HL-60 (cell line): ENCODE results near the gene NTN4.
A peak's percentile ranks its signal among the peaks of the same experiment; 100 is the strongest.

Source experiments
- DNase-seq, 2 experiments: peaks; one replicate each; pipeline ENCODE4 v3.0.0-alpha.2; 2010 to 2020; ENCODE audit warnings: low read depth in 1 of 2, low spot score in 1 of 2
- H3K27ac ChIP-seq: fragments of 250-450 bp; sonication (Bioruptor Pico); replicated peaks from 2 replicates; pipeline ENCODE4 v1.5.1; 2020; ENCODE audit warnings: mild to moderate bottlenecking, moderate library complexity
- H3K27me3 ChIP-seq: fragments of 250-450 bp; sonication (Bioruptor Pico); 2 replicates; pipeline ENCODE4 v1.5.1; 2021; ENCODE audit warnings: mild to moderate bottlenecking, moderate library complexity; ENCODE audit not compliant: insufficient read depth, poor library complexity, severe bottlenecking
- H3K4me3 ChIP-seq: replicated peaks from 2 replicates; pipeline ENCODE4 v1.5.1; 2011; ENCODE audit warnings: mild to moderate bottlenecking, control low read depth, low read length; ENCODE audit not compliant: insufficient read depth
- GABPA ChIP-seq: IDR thresholded peaks from 2 replicates; pipeline ENCODE4 v1.6.1; 2012; ENCODE audit warnings: low read depth
- POLR2AphosphoS5 ChIP-seq: IDR thresholded peaks from 2 replicates; pipeline ENCODE4 v1.6.1; 2012; ENCODE audit warnings: low read depth
- SPI1 ChIP-seq: IDR thresholded peaks from 2 replicates; pipeline ENCODE4 v1.6.1; 2012; ENCODE audit warnings: low read depth, mild to moderate bottlenecking, borderline replicate concordance
- TF ChIP-seq, protein P1 (sequence below): IDR thresholded peaks from one replicate; pipeline ENCODE4 v1.5.1; 2011; ENCODE audit warnings: low read length, control low read depth, inconsistent platforms; ENCODE audit not compliant: insufficient read depth
- TF ChIP-seq, protein P2 (sequence below): IDR thresholded peaks from 2 replicates; pipeline ENCODE4 v1.6.1; 2012; ENCODE audit warnings: low read depth; ENCODE audit not compliant: insufficient replicate concordance

NTN4 gene

DNA sequence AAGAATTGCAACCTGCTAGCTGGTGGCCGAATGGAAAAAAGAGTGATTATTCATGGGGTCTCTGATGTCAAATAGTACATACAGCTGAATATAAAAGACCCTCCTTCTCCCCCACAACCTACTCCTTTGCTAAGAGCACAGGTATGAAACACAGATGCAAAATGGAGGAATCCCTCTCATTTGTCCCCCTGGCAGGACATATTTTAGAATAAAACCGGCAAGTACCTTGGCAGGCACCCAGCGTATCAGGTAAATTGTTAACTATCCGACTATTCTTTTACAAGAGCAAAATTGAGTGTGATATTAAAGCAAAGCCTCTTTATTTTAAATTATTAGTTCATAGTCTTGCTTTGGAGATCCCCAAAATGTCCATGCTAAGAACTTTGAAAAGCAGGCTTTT is 165.6 kb downstream of the NTN4 start:
- no peak for TF ChIP-seq SPI1
- TF ChIP-seq POLR2AphosphoS5 = no peak
- Histone ChIP-seq H3K27ac (no peak overlapping the region), H3K4me3 (no peak overlapping the region), H3K27me3 (no peaks in the 10 kb centered on the region)
- DNase-seq = no peak

DNA sequence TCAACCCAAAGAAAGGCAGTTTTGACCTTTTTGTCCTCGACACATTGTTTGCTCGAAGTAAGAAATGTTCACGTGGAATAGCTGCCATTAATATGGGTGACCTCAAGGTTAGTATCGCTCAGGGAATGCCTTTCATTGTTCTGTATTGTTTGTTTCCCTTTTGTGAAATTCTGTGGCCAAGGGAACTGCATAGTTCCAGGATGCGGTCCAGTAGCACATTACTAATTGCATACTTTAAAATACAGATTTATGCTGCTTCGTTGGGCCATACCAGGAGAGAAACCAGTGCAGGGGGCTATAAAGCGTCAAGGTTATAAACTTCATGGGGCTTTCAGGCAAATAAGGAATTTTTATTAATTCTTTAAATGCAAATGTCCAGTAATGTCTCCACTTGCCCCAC is 166.0 kb downstream of the NTN4 start:
- Histone ChIP-seq H3K27ac (no peak overlapping the region), H3K4me3 (no peak overlapping the region), H3K27me3 (no peaks in the 10 kb centered on the region)
- TF ChIP-seq SPI1 (no peak), GABPA (no peak), POLR2AphosphoS5 (no peak)
- TF ChIP-seq, protein P1, sequence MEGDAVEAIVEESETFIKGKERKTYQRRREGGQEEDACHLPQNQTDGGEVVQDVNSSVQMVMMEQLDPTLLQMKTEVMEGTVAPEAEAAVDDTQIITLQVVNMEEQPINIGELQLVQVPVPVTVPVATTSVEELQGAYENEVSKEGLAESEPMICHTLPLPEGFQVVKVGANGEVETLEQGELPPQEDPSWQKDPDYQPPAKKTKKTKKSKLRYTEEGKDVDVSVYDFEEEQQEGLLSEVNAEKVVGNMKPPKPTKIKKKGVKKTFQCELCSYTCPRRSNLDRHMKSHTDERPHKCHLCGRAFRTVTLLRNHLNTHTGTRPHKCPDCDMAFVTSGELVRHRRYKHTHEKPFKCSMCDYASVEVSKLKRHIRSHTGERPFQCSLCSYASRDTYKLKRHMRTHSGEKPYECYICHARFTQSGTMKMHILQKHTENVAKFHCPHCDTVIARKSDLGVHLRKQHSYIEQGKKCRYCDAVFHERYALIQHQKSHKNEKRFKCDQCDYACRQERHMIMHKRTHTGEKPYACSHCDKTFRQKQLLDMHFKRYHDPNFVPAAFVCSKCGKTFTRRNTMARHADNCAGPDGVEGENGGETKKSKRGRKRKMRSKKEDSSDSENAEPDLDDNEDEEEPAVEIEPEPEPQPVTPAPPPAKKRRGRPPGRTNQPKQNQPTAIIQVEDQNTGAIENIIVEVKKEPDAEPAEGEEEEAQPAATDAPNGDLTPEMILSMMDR = no peak
- TF ChIP-seq, protein P2, sequence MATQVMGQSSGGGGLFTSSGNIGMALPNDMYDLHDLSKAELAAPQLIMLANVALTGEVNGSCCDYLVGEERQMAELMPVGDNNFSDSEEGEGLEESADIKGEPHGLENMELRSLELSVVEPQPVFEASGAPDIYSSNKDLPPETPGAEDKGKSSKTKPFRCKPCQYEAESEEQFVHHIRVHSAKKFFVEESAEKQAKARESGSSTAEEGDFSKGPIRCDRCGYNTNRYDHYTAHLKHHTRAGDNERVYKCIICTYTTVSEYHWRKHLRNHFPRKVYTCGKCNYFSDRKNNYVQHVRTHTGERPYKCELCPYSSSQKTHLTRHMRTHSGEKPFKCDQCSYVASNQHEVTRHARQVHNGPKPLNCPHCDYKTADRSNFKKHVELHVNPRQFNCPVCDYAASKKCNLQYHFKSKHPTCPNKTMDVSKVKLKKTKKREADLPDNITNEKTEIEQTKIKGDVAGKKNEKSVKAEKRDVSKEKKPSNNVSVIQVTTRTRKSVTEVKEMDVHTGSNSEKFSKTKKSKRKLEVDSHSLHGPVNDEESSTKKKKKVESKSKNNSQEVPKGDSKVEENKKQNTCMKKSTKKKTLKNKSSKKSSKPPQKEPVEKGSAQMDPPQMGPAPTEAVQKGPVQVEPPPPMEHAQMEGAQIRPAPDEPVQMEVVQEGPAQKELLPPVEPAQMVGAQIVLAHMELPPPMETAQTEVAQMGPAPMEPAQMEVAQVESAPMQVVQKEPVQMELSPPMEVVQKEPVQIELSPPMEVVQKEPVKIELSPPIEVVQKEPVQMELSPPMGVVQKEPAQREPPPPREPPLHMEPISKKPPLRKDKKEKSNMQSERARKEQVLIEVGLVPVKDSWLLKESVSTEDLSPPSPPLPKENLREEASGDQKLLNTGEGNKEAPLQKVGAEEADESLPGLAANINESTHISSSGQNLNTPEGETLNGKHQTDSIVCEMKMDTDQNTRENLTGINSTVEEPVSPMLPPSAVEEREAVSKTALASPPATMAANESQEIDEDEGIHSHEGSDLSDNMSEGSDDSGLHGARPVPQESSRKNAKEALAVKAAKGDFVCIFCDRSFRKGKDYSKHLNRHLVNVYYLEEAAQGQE = no peak
- DNase-seq = no peak

DNA sequence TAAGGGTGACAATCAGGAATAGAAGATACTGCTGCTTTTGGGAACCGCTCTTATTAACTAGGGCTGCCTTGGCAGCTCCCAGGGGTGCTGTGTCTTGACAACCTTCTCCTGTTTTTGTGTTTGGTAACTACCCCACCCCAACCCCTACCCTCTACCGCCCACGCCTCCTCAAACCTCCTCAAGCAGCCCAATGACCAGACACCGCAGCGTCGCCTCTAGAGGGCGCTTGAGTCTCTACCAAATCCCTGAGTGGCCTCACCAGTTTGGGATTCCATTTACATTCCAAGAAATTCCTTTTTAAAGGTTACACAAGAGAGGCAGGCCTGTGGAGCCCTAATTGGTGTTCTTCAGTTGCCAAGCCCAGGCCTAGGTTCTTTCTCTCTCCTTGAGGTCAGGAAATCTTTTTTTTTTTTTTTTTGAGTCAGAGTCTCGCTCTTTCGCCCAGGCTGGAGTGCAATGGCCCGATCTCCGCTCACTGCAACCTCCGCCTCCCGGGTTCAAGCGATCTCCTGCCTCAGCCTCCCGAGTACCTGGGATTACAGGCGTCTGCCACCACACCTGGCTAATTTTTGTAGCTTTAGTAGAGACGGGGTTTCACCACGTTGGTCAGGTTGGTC is 166.9 kb downstream of the NTN4 start:
- Histone ChIP-seq H3K27me3 (no peaks in the 10 kb centered on the region), H3K4me3 (no peak overlapping the region), H3K27ac (no peak overlapping the region)
- no peak for TF ChIP-seq SPI1
- TF ChIP-seq, protein P1 = peak; percentile 50
- TF ChIP-seq GABPA = no peak
- TF ChIP-seq POLR2AphosphoS5 = no peak
- TF ChIP-seq, protein P2 = no peak
- DNase-seq = peak in 1 of 2 experiments; percentile 34

DNA sequence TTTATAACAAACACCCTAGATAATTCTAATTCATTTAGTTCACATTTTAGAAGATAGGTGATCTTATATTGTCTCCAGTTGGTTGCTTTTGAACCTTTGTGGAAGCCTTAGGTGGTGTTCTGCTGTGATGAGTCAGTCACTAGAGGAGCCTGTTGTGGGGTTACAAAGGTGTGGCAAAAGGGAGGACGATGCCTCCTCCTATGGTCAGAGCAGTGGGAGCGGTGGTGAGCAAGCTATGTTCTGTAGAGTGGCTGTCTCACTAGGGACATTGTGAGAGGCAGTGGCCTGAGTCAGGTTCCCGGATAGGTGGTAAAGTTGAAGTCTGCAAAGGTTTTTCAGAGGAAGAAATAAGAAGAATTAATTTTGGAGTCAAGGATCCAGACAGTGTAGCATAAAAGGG is 167.7 kb downstream of the NTN4 start:
- H3K27ac ChIP-seq = no peak overlapping the region
- TF ChIP-seq SPI1 (no peak), GABPA (no peak)
- TF ChIP-seq, protein P2 = no peak

More for the DNA sequence above, 167.7 kb downstream of the NTN4 start:
- H3K4me3 ChIP-seq = no peak overlapping the region
- no peaks in the 10 kb centered on the region for H3K27me3 ChIP-seq
- no peak for DNase-seq
